Duodenal mucosa (tissue), 2 donors: ENCODE results near the gene TP53TG3E.
"Not testable (repeated sequence)": the region's sequence is repeated elsewhere in the genome, so short reads cannot be mapped to it uniquely, and the experiment has no call there.

Experiments used
- H3K27ac ChIP-seq: one replicate; pipeline ENCODE4 v1.7.0; 2013; ENCODE audit warnings: low read depth, low read length
- H3K27me3 ChIP-seq, 2 donors: one replicate each; pipeline ENCODE4 v1.7.0; 2013; ENCODE audit warnings: low read length in 2 of 2, control low read depth in 1 of 2; ENCODE audit not compliant: insufficient read depth in 2 of 2, control insufficient read depth in 1 of 2
- H3K36me3 ChIP-seq, 2 donors: one replicate each; pipeline ENCODE4 v1.7.0; 2013; ENCODE audit warnings: low read length in 2 of 2, control low read depth in 1 of 2; ENCODE audit not compliant: insufficient read depth in 2 of 2, control insufficient read depth in 1 of 2
- H3K4me1 ChIP-seq, 2 donors: one replicate each; pipeline ENCODE4 v1.7.0; 2013; ENCODE audit warnings: low read length in 2 of 2, control low read depth in 1 of 2; ENCODE audit not compliant: insufficient read depth in 2 of 2, control insufficient read depth in 1 of 2
- H3K4me3 ChIP-seq, 2 donors: one replicate each; pipeline ENCODE4 v1.7.0; 2013; ENCODE audit warnings: low read length in 2 of 2, low read depth in 1 of 2
- H3K9ac ChIP-seq, 2 donors: one replicate each; pipeline ENCODE4 v1.7.0; 2013; ENCODE audit warnings: low read length in 2 of 2, low read depth in 1 of 2
- H3K9me3 ChIP-seq, 2 donors: one replicate each; pipeline ENCODE4 v1.7.0; 2013; ENCODE audit warnings: low read length in 2 of 2, control low read depth in 1 of 2; ENCODE audit not compliant: control insufficient read depth in 1 of 2

TP53TG3E gene, protein sequence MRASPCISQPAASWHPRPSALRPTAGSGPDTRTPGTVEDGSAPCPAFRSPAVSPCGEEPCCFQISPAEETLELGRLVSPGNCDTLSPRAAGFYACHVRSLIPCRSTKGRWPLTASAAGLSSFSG

DNA sequence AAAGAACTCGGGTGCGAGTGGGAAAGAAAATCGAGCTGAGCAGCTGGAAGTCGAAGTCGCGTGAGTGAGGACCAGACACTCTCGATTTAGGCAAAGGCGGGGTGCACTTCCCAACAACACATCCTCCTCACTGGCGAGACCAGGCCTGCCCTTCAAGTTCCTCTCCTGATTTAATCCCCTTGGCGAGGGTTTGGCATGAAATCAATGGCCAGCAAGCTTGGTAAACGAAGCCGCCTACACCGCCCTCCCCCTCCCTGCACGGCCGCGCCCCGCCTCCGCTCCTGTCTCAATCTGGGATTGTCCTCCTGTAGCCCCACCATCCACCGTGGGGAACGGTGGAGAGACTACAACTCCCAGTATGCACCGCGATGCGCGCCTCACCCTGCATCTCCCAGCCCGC is at the start of gene TP53TG3E:
Gene TP53TG3E, plus strand, starts transcription at position 301 of the 400 bp plus-strand sequence. Its CDS starts 68 bp downstream, at position 369.
- H3K27ac ChIP-seq, H3K27me3 ChIP-seq, H3K9me3 ChIP-seq, H3K36me3 ChIP-seq, H3K9ac ChIP-seq, H3K4me1 ChIP-seq, H3K4me3 ChIP-seq: not testable (repeated sequence)

GRCh38 chr16:33336226-33337012 is 32.3 kb downstream of the TP53TG3E start:
- H3K27ac ChIP-seq, H3K36me3 ChIP-seq, H3K27me3 ChIP-seq, H3K9me3 ChIP-seq, H3K9ac ChIP-seq, H3K4me1 ChIP-seq, H3K4me3 ChIP-seq: not testable (repeated sequence)

DNA sequence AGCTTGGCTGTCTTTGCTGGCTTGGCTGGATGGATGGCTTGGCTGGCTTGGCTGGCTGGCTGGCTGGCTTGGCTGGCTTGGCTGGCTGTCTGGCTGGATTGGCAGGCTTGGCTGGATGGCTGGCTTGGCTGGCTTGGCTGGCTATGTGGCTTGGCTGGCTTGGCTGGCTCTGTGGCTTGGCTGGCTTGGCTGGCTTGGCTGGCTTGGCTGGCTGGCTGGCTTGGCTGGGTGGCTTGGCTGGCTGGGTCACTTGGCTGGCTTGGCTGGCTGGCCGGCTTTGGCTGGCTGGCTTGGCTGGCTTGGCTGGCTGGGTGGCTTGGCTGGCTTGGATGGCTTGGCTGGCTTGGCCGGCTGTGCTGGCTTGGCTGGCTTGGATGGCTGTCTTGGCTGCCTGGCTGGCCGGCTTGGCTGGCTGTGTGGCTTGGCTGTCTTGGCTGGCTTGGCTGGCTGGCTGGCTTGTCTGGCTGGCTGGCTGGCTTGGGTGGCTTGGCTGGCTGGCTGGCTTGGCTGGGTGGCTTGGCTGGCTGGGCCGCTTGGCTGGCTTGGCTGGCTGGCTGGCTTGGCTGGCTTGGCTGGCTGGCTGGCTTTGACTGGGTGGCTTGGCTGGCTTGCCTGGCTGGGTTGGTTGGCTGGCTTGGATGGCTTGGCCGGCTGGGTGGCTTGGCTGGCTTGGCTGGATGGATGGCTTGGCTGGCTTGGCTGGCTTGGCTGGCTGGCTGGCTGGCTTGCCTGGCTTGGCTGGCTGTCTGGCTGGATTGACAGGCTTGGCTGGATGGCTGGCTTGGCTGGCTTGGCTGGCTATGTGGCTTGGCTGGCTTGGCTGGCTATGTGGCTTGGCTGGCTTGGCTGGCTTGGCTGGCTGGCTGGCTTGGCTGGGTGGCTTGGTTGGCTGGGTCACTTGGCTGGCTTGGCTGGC is 33.8 kb downstream of the TP53TG3E start:
- H3K4me3 ChIP-seq, H3K9me3 ChIP-seq, H3K27ac ChIP-seq, H3K4me1 ChIP-seq, H3K36me3 ChIP-seq, H3K27me3 ChIP-seq, H3K9ac ChIP-seq: not testable (repeated sequence)

GRCh38 chr16:33338543-33338951 is 34.4 kb downstream of the TP53TG3E start:
- H3K27ac ChIP-seq = not testable (repeated sequence)

DNA sequence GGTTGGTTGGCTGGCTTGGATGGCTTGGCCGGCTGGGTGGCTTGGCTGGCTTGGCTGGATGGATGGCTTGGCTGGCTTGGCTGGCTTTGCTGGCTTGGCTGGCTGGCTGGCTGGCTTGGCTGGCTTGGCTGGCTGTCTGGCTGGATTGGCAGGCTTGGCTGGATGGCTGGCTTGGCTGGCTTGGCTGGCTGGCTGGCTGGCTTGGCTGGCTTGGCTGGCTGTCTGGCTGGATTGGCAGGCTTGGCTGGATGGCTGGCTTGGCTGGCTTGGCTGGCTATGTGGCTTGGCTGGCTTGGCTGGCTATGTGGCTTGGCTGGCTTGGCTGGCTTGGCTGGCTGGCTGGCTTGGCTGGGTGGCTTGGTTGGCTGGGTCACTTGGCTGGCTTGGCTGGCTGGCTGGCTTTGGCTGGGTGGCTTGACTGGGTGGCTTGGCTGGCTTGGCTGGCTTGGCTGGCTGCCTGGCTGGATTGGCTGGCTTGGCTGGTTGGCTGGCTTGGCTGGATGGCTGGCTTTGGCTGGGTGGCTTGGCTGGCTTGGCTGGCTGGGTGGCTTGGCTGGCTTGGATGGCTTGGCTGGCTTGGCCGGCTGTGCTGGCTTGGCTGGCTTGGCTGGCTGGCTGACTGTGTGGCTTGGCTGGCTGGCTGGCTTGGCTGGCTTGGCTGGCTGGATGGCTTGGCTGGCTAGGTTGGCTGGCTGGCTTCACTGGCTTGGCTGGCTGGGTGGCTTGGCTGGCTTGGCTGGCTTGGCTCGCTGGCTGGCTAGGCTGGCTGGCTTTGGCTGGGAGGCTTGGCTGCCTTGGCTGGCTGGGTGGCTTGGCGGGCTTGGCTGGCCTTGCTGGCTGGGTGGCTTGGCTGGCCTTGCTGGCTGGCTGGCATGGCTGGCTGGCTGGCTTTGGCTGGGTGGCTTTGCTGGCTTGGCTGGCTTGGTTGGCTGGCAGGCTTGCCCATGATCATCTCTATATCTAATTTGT is 35.3 kb downstream of the TP53TG3E start:
- H3K27ac ChIP-seq, H3K27me3 ChIP-seq, H3K9ac ChIP-seq, H3K36me3 ChIP-seq, H3K9me3 ChIP-seq, H3K4me1 ChIP-seq: not testable (repeated sequence)
- H3K4me3 ChIP-seq = peak overlapping the region in 1 of 2 donors; percentile 32

More at GRCh38 chr16:33338543-33338951, 34.4 kb downstream of the TP53TG3E start:
- not testable (repeated sequence) for H3K9ac ChIP-seq, H3K36me3 ChIP-seq, H3K27me3 ChIP-seq, H3K9me3 ChIP-seq, H3K4me1 ChIP-seq, H3K4me3 ChIP-seq
